Calu3 (cell line): ENCODE data around the gene NR1I3. TPM values are rescaled to one million over a fixed set of nuclear protein-coding genes. Genes with fewer than 3 reads are reported as not detected.

Experiments
- BruUV-seq: library from RNA; stranded (reverse); fragments of 400-500 nt; replicated peaks from 2 replicates; lab custom pipeline; 2021; lab: Mats Ljungman, UMichigan
- CTCF ChIA-PET: fragments of 300-600 bp; sonication (Branson Sonifier 250); formaldehyde crosslinking; loops from one replicate; lab custom pipeline; 2022; ENCODE audit warnings: antibody characterized with exemption; lab: Charles Lee
- DNase-seq: peaks from one replicate; pipeline ENCODE4 v3.0.0; 2022
- H3K27ac Mint-ChIP-seq: one replicate; pipeline ENCODE4 v1.8.0; 2022; ENCODE audit warnings: mixed read lengths; ENCODE audit not compliant: unreplicated experiment
- H3K27me3 Mint-ChIP-seq: one replicate; pipeline ENCODE4 v1.8.0; 2022; ENCODE audit warnings: mixed read lengths; ENCODE audit not compliant: unreplicated experiment
- H3K36me3 Mint-ChIP-seq: one replicate; pipeline ENCODE4 v1.8.0; 2022; ENCODE audit warnings: mild to moderate bottlenecking, moderate library complexity, mixed read lengths; ENCODE audit not compliant: insufficient read depth, unreplicated experiment
- H3K4me1 Mint-ChIP-seq: one replicate; pipeline ENCODE4 v1.8.0; 2022; ENCODE audit warnings: mild to moderate bottlenecking, low read depth, mixed read lengths; ENCODE audit not compliant: unreplicated experiment
- H3K4me3 Mint-ChIP-seq: one replicate; pipeline ENCODE4 v1.8.0; 2022; ENCODE audit warnings: mild to moderate bottlenecking, low read depth, moderate library complexity, mixed read lengths; ENCODE audit not compliant: unreplicated experiment
- H3K9me3 Mint-ChIP-seq: one replicate; pipeline ENCODE4 v1.8.0; 2022; ENCODE audit warnings: low read depth, mixed read lengths; ENCODE audit not compliant: unreplicated experiment
- CTCF ChIP-seq: fragments of 200-600 bp; IDR thresholded peaks from one replicate; pipeline ENCODE4 v1.8.0; 2022; ENCODE audit warnings: antibody characterized with exemption; ENCODE audit not compliant: unreplicated experiment
- intact Hi-C: fragments of 100-400 bp; cut with micrococcal nuclease; formaldehyde crosslinking; loops from one replicate; pipeline ENCODE4 v1.10.0; 2022; ENCODE audit not compliant: unreplicated experiment
- total RNA-seq: library from RNA; stranded (reverse); gene quantifications from 2 replicates; pipeline ENCODE4 v1.2.3, GENCODE V29; 2022

The NR1I3 gene
- total RNA-seq, 1 experiment from 2014 or later = not detected

- TF ChIP-seq CTCF = no peak
- BruUV-seq = no TSS peak
- intact Hi-C loops = no loop called here
- Mint-ChIP-seq H3K27ac (no peak overlapping the region), H3K9me3 (no peaks in the 10 kb centered on the region), H3K36me3 (no peaks in the 10 kb centered on the region), H3K27me3 (peaks cover 35% of the 10 kb centered on the region), H3K4me1 (no peaks in the 10 kb centered on the region), H3K4me3 (no peak overlapping the region)
- CTCF ChIA-PET = no interaction called here
- no peak for DNase-seq
These were observed 4.3 kb upstream of the NR1I3 start for GRCh38 chr1:161242313-161242712.

GRCh38 chr1:161241682-161242081 is 3.7 kb upstream of the NR1I3 start:
- CTCF ChIA-PET = no interaction called here
- no TSS peak for BruUV-seq
- Mint-ChIP-seq H3K27me3 (peaks cover 36% of the 10 kb centered on the region), H3K27ac (no peak overlapping the region), H3K9me3 (no peaks in the 10 kb centered on the region), H3K4me1 (no peaks in the 10 kb centered on the region), H3K4me3 (no peak overlapping the region), H3K36me3 (no peaks in the 10 kb centered on the region)
- intact Hi-C loops = no loop called here
- DNase-seq = no peak
- TF ChIP-seq CTCF = no peak

- intact Hi-C loops = no loop called here
- no peak overlapping the region for H3K27ac Mint-ChIP-seq
- DNase-seq = no peak
- CTCF ChIA-PET = interaction anchor here (0.7 to 1.1 kb wide), 2 partner anchors 24 to 146 kb away, joined by 3 read pairs; no protein-coding TSS in a partner anchor
- TF ChIP-seq CTCF = no peak
- H3K36me3 Mint-ChIP-seq = no peaks in the 10 kb centered on the region
- H3K4me3 Mint-ChIP-seq = no peak overlapping the region
- BruUV-seq = no TSS peak
- H3K27me3 Mint-ChIP-seq = peaks cover 34% of the 10 kb centered on the region
- no peaks in the 10 kb centered on the region for H3K9me3 Mint-ChIP-seq
- no peaks in the 10 kb centered on the region for H3K4me1 Mint-ChIP-seq
These were observed 1.8 kb downstream of the NR1I3 start for GRCh38 chr1:161235957-161236775.

GRCh38 chr1:161233102-161233501 is 4.9 kb downstream of the NR1I3 start:
- H3K4me3 Mint-ChIP-seq = no peak overlapping the region
- CTCF ChIA-PET = no interaction called here
- intact Hi-C loops = no loop called here
- no peak overlapping the region for H3K27ac Mint-ChIP-seq
- no peaks in the 10 kb centered on the region for H3K36me3 Mint-ChIP-seq
- no peaks in the 10 kb centered on the region for H3K4me1 Mint-ChIP-seq
- no peak for TF ChIP-seq CTCF
- peaks cover 16% of the 10 kb centered on the region for H3K27me3 Mint-ChIP-seq
- H3K9me3 Mint-ChIP-seq = no peaks in the 10 kb centered on the region
- DNase-seq = no peak
- BruUV-seq = no TSS peak
